Caco-2 (cell line): ENCODE results near the gene PHTF1. TPM values are rescaled to one million over a fixed set of nuclear protein-coding genes. Genes with fewer than 3 reads are reported as not detected.

Experiments used
- BruUV-seq: library from RNA; stranded (reverse); fragments of 400-500 nt; replicated peaks from 2 replicates; lab custom pipeline; 2021; lab: Mats Ljungman, UMichigan
- CTCF ChIA-PET: fragments of 300-600 bp; sonication (Branson Sonifier 250); formaldehyde crosslinking; loops from one replicate; lab custom pipeline; 2022; ENCODE audit warnings: antibody characterized with exemption; lab: Charles Lee
- POLR2A ChIA-PET: fragments of 300-600 bp; sonication (Branson Sonifier 250); formaldehyde crosslinking; loops from one replicate; lab custom pipeline; 2022; ENCODE audit warnings: antibody characterized with exemption; lab: Charles Lee
- DNase-seq, 2 experiments: peaks; one replicate each; pipeline versions ENCODE4 v3.0.0 to v3.0.0-alpha.2; 2020 to 2022
- H3K27me3 ChIP-seq: replicated peaks from 2 replicates; pipeline ENCODE4 v1.6.0; 2011; ENCODE audit warnings: low read length; ENCODE audit not compliant: control insufficient read depth, insufficient read depth
- H3K36me3 ChIP-seq: 2 replicates; pipeline ENCODE4 v1.5.1; 2011; ENCODE audit warnings: low read length; ENCODE audit not compliant: control insufficient read depth, insufficient read depth
- H3K4me1 ChIP-seq: fragments of 250-450 bp; sonication (Bioruptor Pico); 2 replicates; pipeline ENCODE4 v1.5.1; 2020; ENCODE audit warnings: mild to moderate bottlenecking
- H3K4me3 ChIP-seq: 2 replicates; pipeline ENCODE4 v1.5.1; 2011; ENCODE audit warnings: low read depth, mild to moderate bottlenecking, control low read depth, low read length
- H3K9me3 ChIP-seq: fragments of 250-450 bp; sonication (Bioruptor Pico); 2 replicates; pipeline ENCODE4 v1.5.1; 2020; ENCODE audit warnings: mild to moderate bottlenecking, moderate library complexity
- H3K27ac Mint-ChIP-seq: one replicate; pipeline ENCODE4 v1.8.0; 2022; ENCODE audit warnings: mixed read lengths; ENCODE audit not compliant: unreplicated experiment
- H3K27me3 Mint-ChIP-seq: one replicate; pipeline ENCODE4 v1.8.0; 2022; ENCODE audit warnings: mixed read lengths; ENCODE audit not compliant: insufficient read depth, unreplicated experiment
- H3K36me3 Mint-ChIP-seq: one replicate; pipeline ENCODE4 v1.8.0; 2022; ENCODE audit warnings: mild to moderate bottlenecking, mixed read lengths; ENCODE audit not compliant: insufficient read depth, unreplicated experiment
- H3K4me1 Mint-ChIP-seq: one replicate; pipeline ENCODE4 v1.8.0; 2022; ENCODE audit warnings: low read depth, mixed read lengths; ENCODE audit not compliant: unreplicated experiment
- H3K4me3 Mint-ChIP-seq: one replicate; pipeline ENCODE4 v1.8.0; 2022; ENCODE audit warnings: mild to moderate bottlenecking, moderate library complexity, mixed read lengths; ENCODE audit not compliant: unreplicated experiment
- H3K9me3 Mint-ChIP-seq: one replicate; pipeline ENCODE4 v1.8.0; 2022; ENCODE audit warnings: mixed read lengths; ENCODE audit not compliant: unreplicated experiment
- CTCF ChIP-seq, 2 experiments: fragments of 200-600 bp in 1 of 2; IDR thresholded peaks; 1 replicate in 1 of 2; 2 replicates in 1 of 2; pipeline versions ENCODE4 v1.5.1 to v1.8.0; 2011 to 2022; ENCODE audit warnings: antibody characterized with exemption in 1 of 2, control low read depth in 1 of 2, inconsistent platforms in 1 of 2, low read depth in 1 of 2, low read length in 1 of 2, mild to moderate bottlenecking in 1 of 2, moderate library complexity in 1 of 2; ENCODE audit not compliant: insufficient read depth in 1 of 2, severe bottlenecking in 1 of 2, unreplicated experiment in 1 of 2
- intact Hi-C: fragments of 100-400 bp; cut with micrococcal nuclease; formaldehyde crosslinking; loops from one replicate; pipeline ENCODE4 v1.10.0; 2022; ENCODE audit not compliant: unreplicated experiment
- total RNA-seq: library from RNA; stranded (reverse); gene quantifications from 2 replicates; pipeline ENCODE4 v1.2.3, GENCODE V29; 2022

Gene PHTF1
- total RNA-seq, 1 experiment from 2014 or later: 10.4 TPM

GRCh38 chr1:113701429-113701828 lies 57.9 kb downstream of the PHTF1 start:
- no peak overlapping the region for H3K4me3 Mint-ChIP-seq
- H3K27me3 Mint-ChIP-seq: no peaks in the 10 kb centered on the region
- ChIA-PET POLR2A (no interaction called here), CTCF (no interaction called here)
- Histone ChIP-seq H3K36me3 (no peaks in the 10 kb centered on the region), H3K4me1 (no peaks in the 10 kb centered on the region), H3K27me3 (no peaks in the 10 kb centered on the region), H3K4me3 (no peak overlapping the region), H3K9me3 (no peaks in the 10 kb centered on the region)
- no peaks in the 10 kb centered on the region for H3K36me3 Mint-ChIP-seq
- no peak for DNase-seq
- H3K9me3 Mint-ChIP-seq: no peaks in the 10 kb centered on the region
- TF ChIP-seq CTCF (IDR thresholded peaks at IDR 0.05; ENCODE audit: insufficient read depth in 1 of 2, low read depth in 1 of 2, low read length in 1 of 2, severe bottlenecking in 1 of 2, unreplicated experiment in 1 of 2): no peak
- intact Hi-C loops: no loop called here
- H3K27ac Mint-ChIP-seq: no peak overlapping the region
- H3K4me1 Mint-ChIP-seq: no peaks in the 10 kb centered on the region
- BruUV-seq: no TSS peak

- peaks cover 3% of the 10 kb centered on the region; the same call in 1 of the 2 replicates for H3K9me3 ChIP-seq
- Mint-ChIP-seq H3K27me3 (no peaks in the 10 kb centered on the region), H3K9me3 (peaks cover 44% of the 10 kb centered on the region), H3K4me1 (no peaks in the 10 kb centered on the region), H3K4me3 (no peak overlapping the region), H3K36me3 (peaks cover 28% of the 10 kb centered on the region), H3K27ac (no peak overlapping the region)
- H3K4me3 ChIP-seq: no peak overlapping the region
- H3K36me3 ChIP-seq: no peaks in the 10 kb centered on the region
- TF ChIP-seq CTCF (IDR thresholded peaks at IDR 0.05; ENCODE audit: insufficient read depth in 1 of 2, low read depth in 1 of 2, low read length in 1 of 2, severe bottlenecking in 1 of 2, unreplicated experiment in 1 of 2): no peak
- DNase-seq: no peak
- ChIA-PET POLR2A (no interaction called here), CTCF (no interaction called here)
- no TSS peak for BruUV-seq
- no peaks in the 10 kb centered on the region for H3K4me1 ChIP-seq
- H3K27me3 ChIP-seq: no peaks in the 10 kb centered on the region
- intact Hi-C loops: no loop called here
Measured at GRCh38 chr1:113694910-113695309, 64.4 kb downstream of the PHTF1 start.

- H3K36me3 Mint-ChIP-seq: peaks cover 32% of the 10 kb centered on the region
- no peak overlapping the region for H3K27ac Mint-ChIP-seq
- Histone ChIP-seq H3K4me1 (no peaks in the 10 kb centered on the region), H3K4me3 (no peak overlapping the region), H3K27me3 (no peaks in the 10 kb centered on the region), H3K9me3 (peaks cover 3% of the 10 kb centered on the region; the same call in 1 of the 2 replicates), H3K36me3 (no peaks in the 10 kb centered on the region)
- H3K27me3 Mint-ChIP-seq: no peaks in the 10 kb centered on the region
- H3K4me3 Mint-ChIP-seq: no peak overlapping the region
- intact Hi-C loops: no loop called here
- POLR2A ChIA-PET: no interaction called here
- no peaks in the 10 kb centered on the region for H3K4me1 Mint-ChIP-seq
- DNase-seq: no peak
- peaks cover 44% of the 10 kb centered on the region for H3K9me3 Mint-ChIP-seq
- TF ChIP-seq CTCF (IDR thresholded peaks at IDR 0.05; ENCODE audit: insufficient read depth in 1 of 2, low read depth in 1 of 2, low read length in 1 of 2, severe bottlenecking in 1 of 2, unreplicated experiment in 1 of 2): no peak
- BruUV-seq: no TSS peak
- CTCF ChIA-PET: no interaction called here
Measured at GRCh38 chr1:113692824-113693431, 66.4 kb downstream of the PHTF1 start.
